ENCODE measurements around the gene LYSMD4.

The LYSMD4 gene

GRCh38 chr15:99729920-99730319 lies 3.3 kb downstream of the LYSMD4 start:
- no peak for DNase-seq

GRCh38 chr15:99729327-99729726 lies 3.9 kb downstream of the LYSMD4 start:
- no peak for DNase-seq

GRCh38 chr15:99728916-99729315 lies 4.3 kb downstream of the LYSMD4 start:
- no peak for DNase-seq

- DNase-seq: no peak
Observed at GRCh38 chr15:99727733-99728132, 5.5 kb downstream of the LYSMD4 start.

- DNase-seq: no peak
Observed at GRCh38 chr15:99727330-99727729, 5.9 kb downstream of the LYSMD4 start.

- DNase-seq: no peak
Observed at GRCh38 chr15:99726333-99726732, 6.9 kb downstream of the LYSMD4 start.

GRCh38 chr15:99722406-99722805 lies 10.8 kb downstream of the LYSMD4 start:
- DNase-seq: no peak

- no peak for DNase-seq
Observed at GRCh38 chr15:99721896-99722295, 11.3 kb downstream of the LYSMD4 start.

- DNase-seq: no peak
Observed at GRCh38 chr15:99721104-99721778, 12.0 kb downstream of the LYSMD4 start.

GRCh38 chr15:99720533-99720932 lies 12.7 kb downstream of the LYSMD4 start:
- DNase-seq: no peak

- DNase-seq: no peak
Observed at GRCh38 chr15:99719096-99719541, 14.1 kb downstream of the LYSMD4 start.

- no peak for DNase-seq
Observed at GRCh38 chr15:99718421-99718820, 14.8 kb downstream of the LYSMD4 start.

- peak; percentile 9 for DNase-seq
Observed at GRCh38 chr15:99717161-99718009, 15.9 kb downstream of the LYSMD4 start.

- DNase-seq: no peak
Observed at GRCh38 chr15:99716540-99717095, 16.6 kb downstream of the LYSMD4 start.

- DNase-seq: no peak
Observed at GRCh38 chr15:99712415-99712814, 20.8 kb downstream of the LYSMD4 start.

GRCh38 chr15:99711625-99712024 lies 21.6 kb downstream of the LYSMD4 start:
- DNase-seq: no peak

- no peak for DNase-seq
Observed at GRCh38 chr15:99709243-99709986, 23.8 kb downstream of the LYSMD4 start.

GRCh38 chr15:99708563-99708962 lies 24.7 kb downstream of the LYSMD4 start:
- no peak for DNase-seq

GRCh38 chr15:99707473-99708270 lies 25.6 kb downstream of the LYSMD4 start:
- DNase-seq: no peak

GRCh38 chr15:99706557-99707303 lies 26.5 kb downstream of the LYSMD4 start:
- no peak for DNase-seq

- DNase-seq: peak; percentile 67
Observed at GRCh38 chr15:99704444-99704838, 28.8 kb downstream of the LYSMD4 start.

Data from NCI-H2227 treated with DMSO at 0.1 percent for 48 hours (cell line).